RKO (cell line): Measurements from ENCODE around the gene CSNK2A2.

Source experiments
- DNase-seq: peaks from one replicate; pipeline ENCODE4 v3.0.0-alpha.2; 2016; ENCODE audit warnings: low spot score

CSNK2A2 gene

GRCh38 chr16:58110571-58111301 is 87.2 kb downstream of the CSNK2A2 start:
- no peak for DNase-seq

- no peak for DNase-seq
Observed at GRCh38 chr16:58109881-58110280, 88.0 kb downstream of the CSNK2A2 start.

- no peak for DNase-seq
Observed at GRCh38 chr16:58109330-58109729, 88.6 kb downstream of the CSNK2A2 start.
